Superior temporal gyrus (tissue), 1 donor: ENCODE data around the gene IGSF21.

Source experiments
- DNase-seq: peaks from one replicate; pipeline ENCODE4 v3.0.0-alpha.2; 2016; ENCODE audit errors: extremely low spot score

IGSF21 gene

GRCh38 chr1:18107369-18108298 is at the start of gene IGSF21:
Gene IGSF21 (plus strand): TSS chr1:18107798. CDS start chr1:18108129, 331 bp downstream.
- DNase-seq, result no peak

GRCh38 chr1:18058206-18058921 is 49.2 kb upstream of the IGSF21 start:
- no peak for DNase-seq

GRCh38 chr1:18058981-18059605 is 48.5 kb upstream of the IGSF21 start:
- peak; percentile 26 for DNase-seq

GRCh38 chr1:18060366-18060765 is 47.2 kb upstream of the IGSF21 start:
- DNase-seq, result no peak

GRCh38 chr1:18062185-18062584 is 45.4 kb upstream of the IGSF21 start:
- DNase-seq, result no peak

GRCh38 chr1:18064534-18064933 is 43.1 kb upstream of the IGSF21 start:
- no peak for DNase-seq

GRCh38 chr1:18066576-18066975 is 41.0 kb upstream of the IGSF21 start:
- DNase-seq, result no peak

GRCh38 chr1:18069903-18070302 is 37.7 kb upstream of the IGSF21 start:
- DNase-seq, result no peak

GRCh38 chr1:18072066-18072465 is 35.5 kb upstream of the IGSF21 start:
- peak; percentile 50 for DNase-seq

- DNase-seq, result no peak
These were observed 34.4 kb upstream of the IGSF21 start for GRCh38 chr1:18073066-18073642.

GRCh38 chr1:18077657-18078215 is 29.9 kb upstream of the IGSF21 start:
- DNase-seq, result no peak

GRCh38 chr1:18079941-18080735 is 27.5 kb upstream of the IGSF21 start:
- DNase-seq, result no peak

- DNase-seq, result no peak
These were observed 22.1 kb upstream of the IGSF21 start for GRCh38 chr1:18085387-18086074.

GRCh38 chr1:18088077-18088594 is 19.5 kb upstream of the IGSF21 start:
- DNase-seq, result no peak

- no peak for DNase-seq
These were observed 18.1 kb upstream of the IGSF21 start for GRCh38 chr1:18089488-18089887.

- no peak for DNase-seq
These were observed 17.0 kb upstream of the IGSF21 start for GRCh38 chr1:18090636-18091035.

- no peak for DNase-seq
These were observed 15.7 kb upstream of the IGSF21 start for GRCh38 chr1:18091660-18092446.

- DNase-seq, result no peak
These were observed 14.4 kb upstream of the IGSF21 start for GRCh38 chr1:18093193-18093592.

- DNase-seq, result no peak
These were observed 14.0 kb upstream of the IGSF21 start for GRCh38 chr1:18093646-18094045.
